ENCODE data around the gene PIAS2.
"Not testable (repeated sequence)": the region's sequence is repeated elsewhere in the genome, so short reads cannot be mapped to it uniquely, and the experiment has no call there.

PIAS2 gene

DNA sequence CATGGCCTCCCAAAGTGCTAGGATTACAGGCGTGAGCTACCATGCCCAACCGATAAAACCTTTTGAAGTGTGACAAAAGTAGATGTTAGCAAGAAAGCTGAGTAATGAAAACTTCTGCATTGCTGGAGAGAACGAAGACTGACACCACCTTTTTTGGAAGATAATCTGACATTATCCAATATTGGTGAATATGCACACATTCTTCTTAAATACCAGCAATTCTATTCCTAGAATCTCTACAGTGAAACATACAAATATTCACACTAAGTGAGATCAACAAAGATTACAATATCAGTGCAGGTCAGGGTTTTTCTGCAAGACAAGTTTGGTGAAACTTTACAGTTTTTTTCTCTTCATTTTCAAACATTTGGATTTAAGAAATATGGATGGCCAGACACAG is 7.8 kb downstream of the PIAS2 start:
- DNase-seq (ENCODE audit: low read depth) = no peak

DNA sequence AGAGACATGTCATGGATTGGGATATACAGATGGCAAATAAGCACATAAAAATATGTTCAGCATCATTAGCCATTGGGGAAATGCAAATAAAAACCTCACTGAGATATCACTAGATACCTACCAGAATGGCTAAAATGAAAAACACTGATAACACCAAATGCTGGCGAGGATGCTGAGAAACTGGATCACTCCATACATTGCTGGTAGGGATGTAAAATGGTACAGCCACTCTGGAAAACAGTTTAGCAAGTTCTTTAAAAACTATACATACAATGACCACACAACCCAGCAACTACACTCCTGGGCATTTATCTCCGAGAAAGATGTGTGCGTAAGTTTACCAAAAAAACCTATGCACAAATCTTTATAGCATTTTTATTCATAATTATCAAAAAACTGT is 13.9 kb downstream of the PIAS2 start:
- DNase-seq (ENCODE audit: low read depth) = no peak

DNA sequence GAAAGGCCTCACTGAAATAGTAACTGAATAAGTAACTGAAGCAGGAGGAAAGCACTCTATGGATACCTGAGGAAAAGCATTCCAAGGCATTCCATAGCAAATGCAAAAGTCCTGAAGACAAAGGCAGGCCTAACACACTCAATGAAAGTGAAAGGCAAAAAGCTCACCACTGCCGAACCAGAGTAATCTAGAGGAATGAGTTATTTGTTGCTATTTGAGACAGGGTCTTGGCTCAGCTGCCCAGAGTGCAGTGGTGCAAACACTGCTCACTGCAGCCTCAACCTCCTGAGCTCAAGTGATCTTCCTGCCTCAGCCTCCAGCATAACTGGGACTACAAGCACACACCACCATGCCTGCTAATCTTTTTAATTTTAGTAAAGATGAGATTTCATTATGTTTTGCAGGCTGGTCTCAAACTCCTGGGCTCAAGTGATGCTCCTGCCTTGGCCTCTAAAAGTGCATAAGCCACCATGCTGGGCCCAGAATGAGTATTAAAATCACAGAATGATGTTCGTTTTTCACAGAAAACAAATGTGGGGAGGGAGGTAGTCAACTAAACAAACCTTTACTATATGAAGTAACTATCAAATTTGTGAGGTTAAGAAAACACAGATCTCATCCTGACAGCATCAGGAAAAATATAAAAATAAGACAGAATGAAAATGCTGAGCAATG is 17.9 kb downstream of the PIAS2 start:
- DNase-seq (ENCODE audit: low read depth) = no peak

DNA sequence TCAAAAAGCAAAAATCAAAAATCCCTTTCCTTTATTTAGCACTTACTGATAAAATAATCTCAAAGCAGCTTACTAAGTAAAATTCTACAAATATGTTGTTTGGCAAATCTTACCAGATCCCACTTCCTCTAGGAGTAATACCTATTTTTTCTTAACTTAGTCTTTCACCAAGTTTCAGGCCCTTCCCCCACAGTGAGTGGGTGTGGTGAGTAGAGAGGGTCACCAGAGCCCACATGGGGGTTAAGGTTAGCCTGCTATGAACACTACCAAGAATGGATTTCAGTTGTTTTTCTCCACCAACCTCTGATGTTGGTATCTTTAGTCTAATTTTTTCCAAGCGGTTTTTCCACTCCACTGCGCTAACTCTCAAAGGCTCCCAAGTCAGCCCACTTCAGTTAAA is 23.2 kb downstream of the PIAS2 start:
- DNase-seq (ENCODE audit: low read depth) = no peak

DNA sequence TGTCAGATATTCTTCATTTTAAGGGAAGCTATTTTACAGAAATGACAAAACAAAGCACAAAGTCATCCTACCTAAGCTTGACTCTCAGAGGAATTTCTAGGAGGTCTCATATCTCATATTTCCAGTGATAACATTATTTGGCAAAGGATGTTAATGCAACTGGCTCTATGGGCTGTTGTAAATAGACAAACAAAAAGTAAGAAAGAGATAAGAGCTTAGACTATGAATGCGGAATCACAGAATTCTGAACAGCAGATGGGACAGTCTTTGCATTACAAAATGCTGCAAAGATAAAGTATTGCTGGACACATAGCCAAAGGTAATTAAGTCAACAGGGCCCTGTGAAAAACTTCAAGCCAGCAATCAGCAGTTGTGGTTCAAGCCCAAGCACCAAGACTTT is 23.9 kb downstream of the PIAS2 start:
- DNase-seq (ENCODE audit: low read depth) = no peak

DNA sequence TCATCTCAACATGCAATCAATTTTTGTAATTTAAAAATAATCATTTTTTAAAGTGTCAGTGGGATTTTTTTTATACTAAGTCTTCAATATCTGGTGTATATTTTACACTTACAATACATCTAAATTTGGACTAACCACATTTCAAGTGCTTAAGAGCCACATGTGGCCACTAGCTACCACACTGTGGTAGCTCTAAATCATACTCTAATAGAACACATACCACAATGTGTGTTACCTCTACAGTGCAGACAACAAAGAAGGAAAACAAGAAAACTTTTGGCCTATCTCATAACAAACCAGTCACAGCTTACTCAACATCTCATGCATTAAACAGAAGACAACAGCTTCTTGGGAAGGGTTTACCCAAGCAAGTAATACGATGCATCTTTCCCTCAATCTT is 24.5 kb downstream of the PIAS2 start:
- DNase-seq (ENCODE audit: low read depth) = no peak

DNA sequence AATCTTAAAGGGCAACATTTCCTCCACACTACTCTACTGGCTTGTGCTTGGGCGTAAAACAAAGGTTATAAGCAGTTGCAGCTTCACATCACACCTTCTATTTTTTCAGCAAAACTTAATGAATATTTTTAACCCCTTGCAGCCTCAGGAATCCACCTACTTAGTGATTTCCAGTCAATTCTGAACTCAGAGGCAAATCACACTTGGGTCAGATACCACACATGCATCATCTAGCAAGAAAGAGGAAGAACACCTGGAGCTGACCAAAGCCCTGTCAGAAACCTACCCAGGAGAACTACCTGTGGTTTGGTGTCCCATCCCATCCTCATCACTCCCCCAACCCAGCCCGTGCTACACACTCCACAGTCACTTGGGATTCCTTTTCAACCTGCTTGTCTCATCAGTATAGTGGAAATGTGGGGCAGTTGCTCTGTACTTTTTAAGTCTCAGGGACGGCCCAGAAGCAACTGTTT is 25.5 kb downstream of the PIAS2 start:
- DNase-seq (ENCODE audit: low read depth) = no peak

DNA sequence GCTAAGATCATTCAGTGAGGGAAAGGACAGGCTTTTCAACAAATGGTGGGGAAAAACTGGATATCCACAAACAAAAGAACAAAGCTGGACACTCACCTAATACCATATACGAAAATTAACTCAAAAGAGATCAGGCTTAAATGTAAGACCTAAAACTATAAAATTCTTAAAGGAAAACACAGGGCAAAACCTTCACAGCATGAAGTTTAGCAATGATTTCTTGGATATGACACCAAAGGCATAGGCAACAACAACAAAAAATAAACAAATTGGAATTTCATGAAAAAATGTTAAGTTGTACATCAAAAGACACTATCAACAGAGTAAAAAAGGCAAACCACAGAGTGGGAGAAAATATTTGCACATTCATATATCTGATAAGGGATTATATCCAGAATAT is 28.3 kb downstream of the PIAS2 start:
- DNase-seq (ENCODE audit: low read depth) = no peak

DNA sequence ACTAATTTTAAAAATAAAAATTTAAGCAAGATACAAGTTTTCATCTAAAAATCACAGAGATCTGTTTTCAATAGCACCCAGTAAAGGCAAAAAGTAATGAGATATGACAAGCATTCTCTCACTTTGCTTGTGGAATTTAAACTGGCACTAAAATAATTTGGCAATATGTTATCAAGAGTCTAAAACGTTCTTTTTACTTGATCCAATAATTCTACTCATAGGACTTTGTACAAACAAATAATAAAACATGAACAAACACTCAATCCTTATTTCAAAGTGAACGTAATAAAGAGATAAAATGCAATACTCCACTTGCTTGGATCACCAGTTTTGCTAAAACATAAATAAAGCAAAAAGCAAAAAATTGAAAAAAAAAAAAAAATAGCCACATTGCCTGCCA is 30.4 kb downstream of the PIAS2 start:
- no peak for DNase-seq (ENCODE audit: low read depth)

DNA sequence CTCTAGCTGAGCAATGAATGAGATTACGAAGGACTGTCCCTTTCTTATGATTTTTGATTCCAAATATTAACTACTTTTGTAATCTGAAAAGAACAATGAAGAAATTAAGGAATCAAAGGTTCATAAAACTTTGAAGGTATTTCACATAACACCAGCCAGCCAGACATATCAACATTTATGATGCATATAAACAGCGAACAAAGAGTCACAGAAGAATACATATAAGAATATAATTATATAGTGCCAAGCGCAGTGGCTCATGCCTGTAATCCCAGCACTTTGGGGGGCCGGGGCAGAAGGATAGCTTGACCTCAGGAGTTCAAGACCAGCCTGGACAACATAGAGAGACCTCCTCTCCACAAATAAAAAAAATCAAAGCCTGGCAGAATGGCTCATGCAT is 34.1 kb downstream of the PIAS2 start:
- DNase-seq (ENCODE audit: low read depth) = no peak

DNA sequence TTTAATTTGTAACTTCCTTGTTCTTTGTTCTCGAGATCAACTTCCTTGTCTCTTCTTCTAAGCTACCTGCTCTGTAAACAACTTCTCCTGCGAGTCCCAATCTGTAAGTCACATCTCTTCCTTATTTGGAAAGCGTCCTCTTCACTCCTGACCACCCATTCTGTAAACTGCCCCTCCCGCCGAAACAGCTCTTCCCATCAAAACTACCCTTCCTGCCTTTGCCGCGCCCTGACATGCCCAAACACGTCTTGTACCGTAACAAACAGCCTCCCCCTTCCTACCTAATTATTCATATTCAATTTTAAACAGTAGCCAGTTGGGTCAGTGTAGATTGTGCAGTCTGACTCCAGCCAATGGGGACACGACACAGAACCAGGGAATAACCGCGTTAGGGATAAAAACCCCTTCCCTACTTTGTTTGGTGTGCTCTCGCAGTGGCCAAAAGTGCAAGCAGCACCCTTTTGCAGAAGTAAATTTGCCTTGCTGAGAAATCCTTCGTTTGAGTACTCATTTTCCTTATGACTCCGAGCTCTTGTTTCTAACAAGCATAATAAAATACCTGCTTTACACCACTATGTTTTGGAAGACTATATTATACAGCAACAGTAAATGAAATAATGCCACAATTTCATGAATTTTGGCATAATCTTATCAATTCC is 39.8 kb downstream of the PIAS2 start:
- DNase-seq (ENCODE audit: low read depth) = no peak

DNA sequence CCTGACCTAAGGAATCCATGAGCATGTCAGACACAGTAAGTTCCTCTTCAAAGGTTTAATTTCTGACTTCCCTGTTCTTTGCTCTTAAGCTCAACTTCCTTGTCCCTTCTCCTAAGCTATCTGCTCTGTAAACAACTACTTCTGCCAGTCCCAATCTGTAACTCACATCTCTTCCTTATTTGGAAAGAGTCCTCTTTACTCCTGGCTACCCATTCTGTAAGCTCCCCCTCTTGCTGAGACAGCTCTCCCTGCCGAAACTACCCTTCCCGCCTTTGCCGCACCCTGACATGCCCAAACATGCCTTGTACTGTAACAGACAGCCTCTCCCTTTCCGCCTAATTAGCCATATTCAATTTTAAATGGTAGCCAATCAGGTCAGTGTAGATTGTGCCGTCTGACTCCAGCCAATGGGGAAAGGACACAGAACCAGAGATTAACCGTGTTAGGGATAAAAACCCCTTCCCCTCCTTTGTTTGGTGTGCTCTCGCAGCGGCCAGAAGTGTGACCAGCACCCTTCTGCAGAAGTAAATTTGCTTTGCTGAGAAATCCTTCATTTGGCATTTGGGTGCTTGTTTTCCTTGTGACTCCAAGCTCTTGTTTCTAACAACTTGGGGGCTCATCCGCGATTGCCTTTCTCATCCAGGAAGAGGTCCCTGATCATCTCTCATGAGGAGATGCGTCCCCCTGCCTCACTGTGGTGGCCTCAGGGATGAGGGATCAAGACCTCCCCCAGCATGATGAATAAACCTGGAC is 49.0 kb downstream of the PIAS2 start:
- no peak for DNase-seq (ENCODE audit: low read depth)

DNA sequence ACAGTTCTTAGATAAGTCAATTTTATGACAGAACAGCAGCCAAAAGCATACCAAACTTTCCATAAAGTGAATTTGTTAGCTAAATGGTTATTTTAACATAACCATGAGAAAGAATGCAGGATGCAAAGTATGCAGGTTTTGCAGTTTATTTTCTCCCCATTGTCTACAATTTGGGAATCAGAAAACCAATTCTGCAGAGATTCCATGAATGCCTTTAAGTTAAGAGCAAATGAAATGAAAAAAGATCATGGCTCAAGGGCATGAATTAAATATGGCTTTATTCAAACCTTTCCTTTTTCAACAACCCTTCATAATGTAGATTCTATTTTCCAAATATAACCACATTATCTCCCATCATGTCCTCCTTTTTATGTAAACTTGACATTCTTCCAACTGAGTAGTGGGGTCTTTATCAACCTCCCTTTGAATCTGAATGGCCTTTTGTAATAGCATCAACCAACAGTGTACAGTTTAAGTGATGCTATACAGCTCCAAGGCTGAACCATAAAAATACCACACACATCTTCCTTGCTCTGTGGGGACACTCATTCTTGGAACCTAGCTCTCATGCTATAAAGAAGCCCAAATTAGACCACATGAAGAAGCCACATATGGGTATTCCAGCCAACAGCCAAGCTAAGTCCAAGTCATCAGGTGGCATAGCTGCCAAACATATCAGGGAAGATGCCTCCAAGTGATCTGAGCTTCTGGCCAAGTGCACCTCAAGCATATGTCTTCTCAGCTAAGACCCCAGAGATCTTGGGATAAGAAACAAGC is 49.8 kb downstream of the PIAS2 start:
- DNase-seq (ENCODE audit: low read depth) = no peak

DNA sequence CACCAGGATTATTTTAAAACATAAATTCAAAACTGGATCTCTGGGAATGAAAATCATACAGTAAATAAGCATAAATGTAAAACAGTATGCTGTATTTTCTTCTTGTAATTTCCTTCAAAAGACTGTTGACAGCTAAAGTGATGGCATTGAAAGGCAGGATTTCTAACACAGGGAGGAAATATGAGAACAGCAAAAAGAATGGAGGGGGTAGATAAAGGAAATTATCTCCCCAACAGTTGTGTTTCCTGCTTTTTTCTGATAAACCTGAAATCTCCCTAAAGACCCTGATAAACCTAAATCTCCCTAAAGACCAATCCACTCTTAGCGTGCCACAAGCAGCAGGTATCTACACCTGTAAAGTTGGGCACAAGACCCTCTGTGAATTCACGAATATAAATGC is 50.8 kb downstream of the PIAS2 start:
- no peak for DNase-seq (ENCODE audit: low read depth)

DNA sequence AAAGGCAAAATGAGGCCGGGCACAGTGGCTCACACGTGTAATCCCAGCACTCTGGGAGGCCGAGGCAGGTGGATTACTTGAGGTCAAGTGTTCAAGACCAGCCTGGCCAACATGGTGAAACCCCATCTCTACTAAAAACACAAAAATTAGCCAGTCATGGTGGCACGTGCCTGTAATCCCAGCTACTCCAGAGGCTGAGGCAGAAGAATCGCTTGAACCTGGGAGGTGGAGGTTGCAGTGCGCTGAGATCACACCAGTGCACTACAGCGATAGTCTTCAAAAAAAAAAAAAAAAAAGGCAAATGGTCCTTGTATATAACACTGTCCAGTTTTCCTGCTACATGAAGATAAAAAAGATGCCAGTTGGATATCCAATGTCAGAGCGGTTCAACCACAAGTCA is 52.1 kb downstream of the PIAS2 start:
- not testable (repeated sequence) for DNase-seq (ENCODE audit: low read depth)

DNA sequence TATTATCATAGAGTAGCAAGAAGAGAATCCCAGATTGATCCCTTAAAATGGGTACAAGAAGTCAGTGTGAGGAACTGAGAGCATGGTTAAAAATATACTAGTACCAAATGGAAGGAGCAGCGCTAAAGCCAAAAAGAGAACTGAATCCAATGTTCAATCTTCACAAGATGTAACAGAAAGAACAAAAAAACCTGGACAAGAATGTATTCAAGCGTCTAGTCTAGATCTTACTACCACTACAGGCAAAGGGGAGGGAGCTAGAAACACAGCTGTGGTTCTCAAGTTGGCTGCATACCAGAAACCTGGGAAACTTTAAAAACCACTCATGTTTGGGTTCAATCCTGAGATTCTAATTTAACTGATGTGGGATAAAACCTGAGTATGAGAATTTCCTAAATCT is 57.5 kb downstream of the PIAS2 start:
- no peak for DNase-seq (ENCODE audit: low read depth)

DNA sequence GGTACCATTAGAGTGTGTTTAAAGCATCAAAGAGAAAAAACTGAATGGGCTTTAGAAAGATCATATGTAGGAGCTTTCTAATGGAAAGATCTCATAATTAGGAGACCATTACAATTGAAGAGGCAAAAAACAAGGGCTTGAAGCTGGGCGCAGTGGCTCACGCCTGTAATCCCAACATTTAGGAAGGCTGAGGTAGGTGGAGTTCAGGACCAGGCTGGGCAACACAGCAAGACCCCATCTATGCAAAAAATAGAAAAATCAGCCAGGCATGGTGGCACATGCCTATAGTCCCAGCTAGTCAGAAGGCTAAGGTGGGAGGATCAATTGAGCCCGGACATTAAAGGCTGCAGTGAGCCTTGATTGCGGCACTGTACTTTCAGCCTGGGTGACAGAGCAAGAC is 59.0 kb downstream of the PIAS2 start:
- DNase-seq (ENCODE audit: low read depth) = no peak

DNA sequence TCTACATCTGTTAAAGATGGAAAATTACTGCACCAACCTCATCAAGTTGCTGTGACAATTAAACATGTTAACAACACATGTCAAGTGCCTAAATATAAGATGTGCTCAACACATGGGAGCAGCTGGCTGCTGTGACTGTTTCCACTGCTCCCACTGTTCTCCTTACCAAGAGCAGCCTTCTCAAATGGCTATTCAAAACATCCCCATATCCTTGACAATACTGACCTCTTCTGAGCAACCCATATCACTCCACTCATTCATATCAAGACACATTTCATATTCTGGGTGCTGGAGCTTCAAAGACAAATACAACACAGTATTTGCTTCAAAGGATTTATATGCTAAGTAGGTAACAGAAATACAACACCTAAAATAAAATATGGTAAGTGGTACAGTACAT is 60.3 kb downstream of the PIAS2 start:
- no peak for DNase-seq (ENCODE audit: low read depth)

DNA sequence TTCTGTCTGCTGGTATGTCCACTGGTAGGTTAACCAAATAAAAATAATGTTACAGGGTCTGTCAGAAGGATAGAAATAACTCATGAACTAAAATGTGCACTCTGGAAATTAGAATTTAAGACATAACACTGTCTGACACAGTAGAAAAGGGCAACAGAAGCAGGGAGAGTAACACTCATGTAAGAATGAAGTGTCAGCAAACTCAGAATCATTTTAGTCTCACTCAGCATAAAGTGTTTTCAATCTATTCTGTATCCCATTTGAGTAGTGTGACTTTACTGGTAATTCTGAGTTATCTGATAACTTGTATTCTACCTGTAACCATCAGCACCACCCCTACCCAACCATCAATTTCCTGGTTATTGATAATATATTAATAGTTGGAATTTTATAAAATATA is 68.3 kb downstream of the PIAS2 start:
- DNase-seq (ENCODE audit: low read depth) = no peak

DNA sequence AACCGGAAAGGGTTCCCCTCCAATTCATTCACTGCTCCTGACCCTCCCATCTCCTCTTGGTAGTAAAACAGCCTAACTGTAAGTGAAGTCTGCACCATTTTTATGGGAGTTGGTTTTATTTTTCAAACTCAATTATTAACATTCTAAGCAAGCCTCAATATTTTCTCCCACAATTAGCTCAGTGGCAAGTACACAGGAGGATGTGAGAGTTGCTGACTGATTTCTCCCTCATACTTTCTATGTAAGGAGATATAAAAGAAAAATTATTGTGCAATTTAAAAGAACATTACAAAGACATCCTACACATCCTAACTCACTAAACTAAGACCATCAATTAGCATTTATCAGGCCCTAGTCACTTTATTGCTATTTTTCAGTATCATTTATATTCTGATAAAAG is 73.9 kb downstream of the PIAS2 start:
- no peak for DNase-seq (ENCODE audit: low read depth)

DNA sequence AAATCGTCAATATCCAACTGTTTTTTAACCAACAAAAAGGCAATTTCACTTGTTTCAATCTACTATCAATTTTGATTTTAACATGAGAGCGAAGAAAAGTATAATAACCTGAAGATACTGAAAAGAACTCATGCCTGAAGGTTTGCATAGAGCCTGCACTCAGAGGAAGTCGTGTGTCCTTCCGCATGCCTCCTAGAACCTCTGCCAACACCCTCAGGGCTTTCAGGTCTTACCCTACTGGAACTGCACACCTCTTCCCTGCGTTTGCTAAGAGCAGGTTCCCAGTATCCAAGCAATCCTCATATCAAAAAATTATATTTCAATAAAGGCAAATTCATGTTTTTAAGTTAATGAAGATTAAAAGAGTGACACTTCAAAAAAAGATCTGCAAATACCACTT is 74.7 kb downstream of the PIAS2 start:
- DNase-seq (ENCODE audit: low read depth) = no peak

DNA sequence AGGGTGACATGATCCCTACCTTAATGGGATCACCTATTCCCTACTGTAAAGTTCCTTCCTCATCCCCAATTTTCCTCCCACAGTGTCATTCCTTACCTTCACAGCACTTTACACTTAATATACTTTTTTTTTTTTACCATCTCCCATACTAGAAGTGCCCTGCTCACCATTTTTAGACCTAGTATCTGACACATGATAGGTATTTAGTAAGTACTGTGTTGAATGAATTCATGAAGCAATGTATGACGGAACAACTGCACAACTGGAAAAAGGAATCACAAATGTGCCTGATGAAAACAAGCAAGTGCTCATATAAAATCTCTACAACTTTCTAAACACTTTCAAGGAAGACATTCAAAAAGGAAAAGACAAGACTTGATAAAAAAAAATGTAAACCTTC is 83.4 kb downstream of the PIAS2 start:
- DNase-seq (ENCODE audit: low read depth) = no peak

DNA sequence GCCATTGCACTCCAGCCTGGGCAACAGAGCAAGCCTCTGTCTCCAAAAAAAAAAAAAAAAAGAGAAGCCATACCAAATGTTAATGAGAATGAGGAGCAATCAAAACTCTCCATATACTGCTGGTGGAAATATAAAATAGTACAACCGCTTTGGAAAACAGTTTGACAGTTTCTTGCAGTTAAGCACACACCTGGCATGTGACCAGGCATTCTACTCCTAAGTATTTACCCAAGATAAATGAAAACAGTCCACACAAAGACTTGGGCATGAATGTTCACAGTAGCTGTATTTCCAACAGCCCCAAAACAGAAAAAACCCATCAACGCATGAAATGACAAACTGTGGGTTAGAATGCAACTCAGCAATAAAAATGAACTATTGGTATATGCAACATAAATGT is 84.5 kb downstream of the PIAS2 start:
- no peak for DNase-seq (ENCODE audit: low read depth)
